Activated CD8-positive, alpha-beta memory T cell treated with anti-CD3 and anti-CD28 coated beads, Interleukin-2, amount 50 U/mL, for 48 hours (primary cell): Measurements from ENCODE around the gene REXO5.
"Not testable (repeated sequence)": the region's sequence is repeated elsewhere in the genome, so short reads cannot be mapped to it uniquely, and the experiment has no call there.

Source experiments
- DNase-seq: peaks from one replicate; pipeline ENCODE4 v3.0.0-alpha.2; 2020

The REXO5 gene

GRCh38 chr16:20806168-20807050 lies at the start of gene REXO5, which contains the start of gene ERI2:
Gene REXO5, plus strand, starts transcription at chr16:20806527. Its CDS starts 427 bp downstream, at chr16:20806954.
Gene ERI2, minus strand, starts transcription at chr16:20806472. Its CDS starts 42 bp downstream, at chr16:20806430.
- peak; percentile 87 for DNase-seq

GRCh38 chr16:20760346-20760745 lies 46.0 kb upstream of the REXO5 start:
- DNase-seq, result no peak

- no peak for DNase-seq
These were observed 45.2 kb upstream of the REXO5 start for GRCh38 chr16:20761175-20761574.

GRCh38 chr16:20762404-20763123 lies 43.8 kb upstream of the REXO5 start:
- no peak for DNase-seq

- peak; percentile 60 for DNase-seq
These were observed 42.7 kb upstream of the REXO5 start, which contains the start of gene ACSM3 for GRCh38 chr16:20763461-20764232. Gene ACSM3, plus strand, starts transcription at chr16:20764014. Its CDS starts 6,021 bp downstream, at chr16:20770035.

GRCh38 chr16:20764448-20764847 lies 41.9 kb upstream of the REXO5 start:
- not testable (repeated sequence) for DNase-seq

- DNase-seq, result no peak
These were observed 40.6 kb upstream of the REXO5 start for GRCh38 chr16:20765732-20766131.

GRCh38 chr16:20766294-20766693 lies 40.0 kb upstream of the REXO5 start:
- DNase-seq, result no peak

- DNase-seq, result no peak
These were observed 38.8 kb upstream of the REXO5 start for GRCh38 chr16:20767577-20767976.

- no peak for DNase-seq
These were observed 38.2 kb upstream of the REXO5 start for GRCh38 chr16:20768121-20768520.

- DNase-seq, result no peak
These were observed 37.5 kb upstream of the REXO5 start for GRCh38 chr16:20768818-20769217.

GRCh38 chr16:20773679-20774078 lies 32.6 kb upstream of the REXO5 start:
- no peak for DNase-seq

- peak; percentile 82 for DNase-seq
These were observed 31.5 kb upstream of the REXO5 start for GRCh38 chr16:20774703-20775362.

GRCh38 chr16:20781697-20782096 lies 24.6 kb upstream of the REXO5 start:
- no peak for DNase-seq

GRCh38 chr16:20782470-20782869 lies 23.9 kb upstream of the REXO5 start:
- no peak for DNase-seq

GRCh38 chr16:20784204-20784603 lies 22.1 kb upstream of the REXO5 start:
- no peak for DNase-seq

GRCh38 chr16:20789130-20789529 lies 17.2 kb upstream of the REXO5 start:
- no peak for DNase-seq

- no peak for DNase-seq
These were observed 14.3 kb upstream of the REXO5 start for GRCh38 chr16:20791923-20792612.

GRCh38 chr16:20798364-20798763 lies 8.0 kb upstream of the REXO5 start:
- no peak for DNase-seq

- no peak for DNase-seq
These were observed 6.7 kb upstream of the REXO5 start for GRCh38 chr16:20799599-20799998.

- DNase-seq, result no peak
These were observed 5.0 kb upstream of the REXO5 start for GRCh38 chr16:20801278-20801677.

- DNase-seq, result no peak
These were observed 3.2 kb upstream of the REXO5 start for GRCh38 chr16:20803192-20803560.
